ENCODE measurements around the gene ABHD4.

The ABHD4 gene

GRCh38 chr14:22598099-22598895, at the start of gene ABHD4:
ABHD4 (plus strand) TSS chr14:22598300; CDS start chr14:22598307, 7 bp downstream.
- peak; percentile 57 to 61 for DNase-seq

GRCh38 chr14:22549324-22549962, 48.7 kb upstream of the ABHD4 start:
- no peak for DNase-seq

GRCh38 chr14:22549981-22550673, 48.0 kb upstream of the ABHD4 start:
- peak; percentile 56 to 76 for DNase-seq

- no peak for DNase-seq
Measured at GRCh38 chr14:22551605-22551997, 46.5 kb upstream of the ABHD4 start.

- peak in 1 of 2 donors; percentile 37 for DNase-seq
Measured at GRCh38 chr14:22552001-22552826, 45.9 kb upstream of the ABHD4 start.

- peak in 1 of 2 donors; percentile 9 for DNase-seq
Measured at GRCh38 chr14:22552827-22553076, 45.3 kb upstream of the ABHD4 start.

- no peak for DNase-seq
Measured at GRCh38 chr14:22553445-22553844, 44.7 kb upstream of the ABHD4 start.

- peak in 1 of 2 donors; percentile 63 for DNase-seq
Measured at GRCh38 chr14:22553861-22554497, 44.1 kb upstream of the ABHD4 start.

GRCh38 chr14:22554498-22555383, 43.4 kb upstream of the ABHD4 start:
- peak in 1 of 2 donors; percentile 55 for DNase-seq

- peak; percentile 65 to 86 for DNase-seq
Measured at GRCh38 chr14:22555384-22556011, 42.6 kb upstream of the ABHD4 start.

- DNase-seq = peak; percentile 98 to 99
Measured at GRCh38 chr14:22556021-22556989, 41.8 kb upstream of the ABHD4 start.

- peak; percentile 88 to 90 for DNase-seq
Measured at GRCh38 chr14:22556990-22557623, 41.0 kb upstream of the ABHD4 start.

- DNase-seq = peak in 1 of 2 donors; percentile 34
Measured at GRCh38 chr14:22557846-22558220, 40.3 kb upstream of the ABHD4 start.

- DNase-seq = peak; percentile 64 to 78
Measured at GRCh38 chr14:22558221-22558913, 39.7 kb upstream of the ABHD4 start.

GRCh38 chr14:22559041-22559440, 39.1 kb upstream of the ABHD4 start:
- peak in 1 of 2 donors; percentile 11 for DNase-seq

- peak in 1 of 2 donors; percentile 44 for DNase-seq
Measured at GRCh38 chr14:22560662-22561365, 37.3 kb upstream of the ABHD4 start.

- DNase-seq = no peak
Measured at GRCh38 chr14:22561366-22561660, 36.8 kb upstream of the ABHD4 start.

Measured in CD4-positive, alpha-beta T cell treated with Interleukin-4 for 1 hour (primary cell).